Muscle of arm (tissue), 14 donors: ENCODE data around the gene MRPS11. TPM values are rescaled to one million over a fixed set of nuclear protein-coding genes. Genes with fewer than 3 reads are reported as not detected.
"Not testable (repeated sequence)": the region's sequence is repeated elsewhere in the genome, so short reads cannot be mapped to it uniquely, and the experiment has no call there.

Experiments used
- DNase-seq: peaks from one replicate; pipeline ENCODE4 v3.0.0-alpha.2; 2013
- long read RNA-seq, 11 donors: transcript quantifications; one replicate each; lab custom pipeline, GENCODE V29; 2026
- polyA plus RNA-seq, 12 donors: library from polyadenylated mRNA; unstranded; fragments of 120-200 nt; gene quantifications; one replicate each; pipeline ENCODE4 v1.2.1, GENCODE V29; 2013; ENCODE audit not compliant: insufficient read length in 12 of 12

The MRPS11 gene
- 10 to 100 TPM in 11 of 12 donors, not detected in 1; 41.1 to 58.2 (median 43.4) TPM for polyA plus RNA-seq
- long read RNA-seq, donor 1, transcript MRPS11-201 (6 exons, 3,644 nt), result major isoform, 7 of 13 reads
- long read RNA-seq, donor 1, partial matches to known transcripts, result 0 of 13 reads
- long read RNA-seq, donor 1, other reads (novel, unspliced or antisense), result 5 of 13 reads
- long read RNA-seq, donor 2, transcript MRPS11-201 (6 exons, 3,644 nt), result major isoform, 19 of 27 reads
- long read RNA-seq, donor 2, partial matches to known transcripts, result 0 of 27 reads
- long read RNA-seq, donor 2, other reads (novel, unspliced or antisense), result 5 of 27 reads
- long read RNA-seq, donor 3, partial matches to known transcripts, result 0 of 6 reads
- long read RNA-seq, donor 3, other reads (novel, unspliced or antisense), result 0 of 6 reads
- long read RNA-seq, donor 4, transcript MRPS11-201 (6 exons, 3,644 nt), result major isoform, 5 of 6 reads
- long read RNA-seq, donor 4, partial matches to known transcripts, result 0 of 6 reads
- long read RNA-seq, donor 4, other reads (novel, unspliced or antisense), result 0 of 6 reads
- long read RNA-seq, donor 5, transcript MRPS11-201 (6 exons, 3,644 nt), result major isoform, 30 of 38 reads
- long read RNA-seq, donor 5, partial matches to known transcripts, result 0 of 38 reads
- long read RNA-seq, donor 5, other reads (novel, unspliced or antisense), result 6 of 38 reads
- long read RNA-seq, donor 6, transcript MRPS11-201 (6 exons, 3,644 nt), result major isoform, 11 of 12 reads
- long read RNA-seq, donor 6, partial matches to known transcripts, result 0 of 12 reads
- long read RNA-seq, donor 6, other reads (novel, unspliced or antisense), result 0 of 12 reads
- long read RNA-seq, donor 7, transcript MRPS11-201 (6 exons, 3,644 nt), result major isoform, 9 of 9 reads
- long read RNA-seq, donor 7, partial matches to known transcripts, result 0 of 9 reads
- long read RNA-seq, donor 7, other reads (novel, unspliced or antisense), result 0 of 9 reads
- long read RNA-seq, donor 8, transcript MRPS11-201 (6 exons, 3,644 nt), result major isoform, 26 of 34 reads
- long read RNA-seq, donor 8, partial matches to known transcripts, result 0 of 34 reads
- long read RNA-seq, donor 8, other reads (novel, unspliced or antisense), result 6 of 34 reads
- long read RNA-seq, donor 9, transcript MRPS11-201 (6 exons, 3,644 nt), result major isoform, 9 of 11 reads
- long read RNA-seq, donor 9, partial matches to known transcripts, result 0 of 11 reads
- long read RNA-seq, donor 9, other reads (novel, unspliced or antisense), result 0 of 11 reads
- long read RNA-seq, donor 10, transcript MRPS11-201 (6 exons, 3,644 nt), result major isoform, 16 of 26 reads
- long read RNA-seq, donor 10, partial matches to known transcripts, result 0 of 26 reads
- long read RNA-seq, donor 10, other reads (novel, unspliced or antisense), result 8 of 26 reads
- long read RNA-seq, donor 11, transcript MRPS11-201 (6 exons, 3,644 nt), result major isoform, 15 of 18 reads
- long read RNA-seq, donor 11, partial matches to known transcripts, result 0 of 18 reads
- long read RNA-seq, donor 11, other reads (novel, unspliced or antisense), result 0 of 18 reads

GRCh38 chr15:88467073-88467934 is at the start of gene MRPS11, which contains the start of gene MRPL46:
Gene MRPS11, plus strand, starts transcription at chr15:88467708. Its CDS starts 10 bp downstream, at chr15:88467718.
Gene MRPL46, minus strand, starts transcription at chr15:88467388. Its CDS starts 11 bp downstream, at chr15:88467377.
- peak; percentile 95 for DNase-seq

GRCh38 chr15:88419830-88420229 is 47.7 kb upstream of the MRPS11 start:
- DNase-seq, result no peak

- DNase-seq, result no peak
These were observed 44.2 kb upstream of the MRPS11 start for GRCh38 chr15:88423331-88423730.

- DNase-seq, result no peak
These were observed 41.2 kb upstream of the MRPS11 start for GRCh38 chr15:88426304-88426703.

- DNase-seq, result no peak
These were observed 39.5 kb upstream of the MRPS11 start for GRCh38 chr15:88428053-88428452.

GRCh38 chr15:88428805-88429605 is 38.5 kb upstream of the MRPS11 start:
- no peak for DNase-seq

- DNase-seq, result no peak
These were observed 37.5 kb upstream of the MRPS11 start for GRCh38 chr15:88430051-88430450.

- no peak for DNase-seq
These were observed 36.1 kb upstream of the MRPS11 start for GRCh38 chr15:88431441-88431840.

GRCh38 chr15:88433046-88433685 is 34.3 kb upstream of the MRPS11 start:
- DNase-seq, result no peak

- DNase-seq, result not testable (repeated sequence)
These were observed 33.4 kb upstream of the MRPS11 start for GRCh38 chr15:88434106-88434505.

GRCh38 chr15:88438181-88438580 is 29.3 kb upstream of the MRPS11 start:
- no peak for DNase-seq

GRCh38 chr15:88440021-88440420 is 27.5 kb upstream of the MRPS11 start:
- DNase-seq, result no peak

GRCh38 chr15:88441076-88441730 is 26.3 kb upstream of the MRPS11 start:
- DNase-seq, result no peak

- DNase-seq, result no peak
These were observed 20.3 kb upstream of the MRPS11 start for GRCh38 chr15:88447206-88447605.

- DNase-seq, result no peak
These were observed 19.8 kb upstream of the MRPS11 start for GRCh38 chr15:88447741-88448140.

- DNase-seq, result no peak
These were observed 18.5 kb upstream of the MRPS11 start for GRCh38 chr15:88448991-88449461.

GRCh38 chr15:88449581-88449980 is 17.9 kb upstream of the MRPS11 start:
- DNase-seq, result no peak
